ENCODE results near the gene SKA2. TPM values are rescaled to one million over a fixed set of nuclear protein-coding genes. Genes with fewer than 3 reads are reported as not detected.

The SKA2 gene
- total RNA-seq, 1 experiment from 2014 or later: 91.9 TPM

DNA sequence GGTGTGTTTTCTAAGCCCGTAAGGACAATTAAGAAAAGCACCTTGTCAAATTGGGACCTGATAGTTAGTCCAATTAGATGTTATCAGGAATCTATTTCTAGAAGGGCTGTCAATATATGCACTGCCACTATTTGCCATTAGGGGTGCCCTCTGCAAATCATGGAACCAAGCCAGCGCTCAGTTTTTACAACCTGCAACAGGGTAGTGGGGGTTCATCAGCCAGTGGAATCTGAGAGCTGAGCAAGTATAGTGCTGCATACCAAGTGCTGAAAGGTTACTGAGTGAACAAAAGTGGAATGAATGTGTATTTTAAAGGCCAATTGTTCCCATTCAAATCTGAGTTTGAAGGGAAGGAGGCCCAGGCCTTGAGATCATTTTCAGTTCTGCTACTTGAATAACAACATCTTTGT, 11.0 kb upstream of the SKA2 start:
- no peak overlapping the region for H3K23ac ChIP-seq (ENCODE audit: insufficient read length, low read depth, low read length)
- H4K8ac ChIP-seq (replicated peaks; ENCODE audit: insufficient read length, low read depth, low read length): no peak overlapping the region
- no peak overlapping the region for H4K91ac ChIP-seq (ENCODE audit: insufficient read length, low read depth, low read length)
- no peak overlapping the region for H3K9ac ChIP-seq (ENCODE audit: extremely low read depth, insufficient read length, low read length)
- no peak overlapping the region for H3K4ac ChIP-seq (ENCODE audit: low read depth, low read length)
- peak overlapping the region in 1 of 3 experiments; percentile 70; a peak in 2 of 7 replicates for H3K27ac Mint-ChIP-seq
- H3K23me2 ChIP-seq (ENCODE audit: insufficient read length, low read depth, low read length, poor library complexity, severe bottlenecking): no peaks in the 10 kb centered on the region
- H3K27ac ChIP-seq (ENCODE audit: insufficient read length, low read depth, low read length): no peak overlapping the region
- peaks cover 3% of the 10 kb centered on the region; the same call in 1 of the 2 replicates for H3K79me2 ChIP-seq (ENCODE audit: insufficient read depth, low read length)
- H3T11ph ChIP-seq (ENCODE audit: low read length): no peak overlapping the region
- no peak overlapping the region for H2AFZ ChIP-seq (ENCODE audit: low read length)
- peaks cover 5% of the 10 kb centered on the region for H3K79me1 ChIP-seq (ENCODE audit: insufficient read depth, low read depth, low read length, poor library complexity, severe bottlenecking)
- TF ChIP-seq, protein P1, sequence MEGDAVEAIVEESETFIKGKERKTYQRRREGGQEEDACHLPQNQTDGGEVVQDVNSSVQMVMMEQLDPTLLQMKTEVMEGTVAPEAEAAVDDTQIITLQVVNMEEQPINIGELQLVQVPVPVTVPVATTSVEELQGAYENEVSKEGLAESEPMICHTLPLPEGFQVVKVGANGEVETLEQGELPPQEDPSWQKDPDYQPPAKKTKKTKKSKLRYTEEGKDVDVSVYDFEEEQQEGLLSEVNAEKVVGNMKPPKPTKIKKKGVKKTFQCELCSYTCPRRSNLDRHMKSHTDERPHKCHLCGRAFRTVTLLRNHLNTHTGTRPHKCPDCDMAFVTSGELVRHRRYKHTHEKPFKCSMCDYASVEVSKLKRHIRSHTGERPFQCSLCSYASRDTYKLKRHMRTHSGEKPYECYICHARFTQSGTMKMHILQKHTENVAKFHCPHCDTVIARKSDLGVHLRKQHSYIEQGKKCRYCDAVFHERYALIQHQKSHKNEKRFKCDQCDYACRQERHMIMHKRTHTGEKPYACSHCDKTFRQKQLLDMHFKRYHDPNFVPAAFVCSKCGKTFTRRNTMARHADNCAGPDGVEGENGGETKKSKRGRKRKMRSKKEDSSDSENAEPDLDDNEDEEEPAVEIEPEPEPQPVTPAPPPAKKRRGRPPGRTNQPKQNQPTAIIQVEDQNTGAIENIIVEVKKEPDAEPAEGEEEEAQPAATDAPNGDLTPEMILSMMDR (conservative IDR thresholded peaks at IDR 0.05): peak; percentile 69
- H4K20me1 ChIP-seq (ENCODE audit: control insufficient read depth, insufficient read depth, insufficient read length): no peaks in the 10 kb centered on the region
- no peak overlapping the region for H2BK12ac ChIP-seq (ENCODE audit: insufficient read length, low read depth, low read length)
- DNase-seq: peak; percentile 69
- H3K18ac ChIP-seq (ENCODE audit: insufficient read length, low read depth, low read length): no peak overlapping the region
- no peaks in the 10 kb centered on the region for H3K9me3 Mint-ChIP-seq
- no peak overlapping the region for H2BK5ac ChIP-seq (ENCODE audit: insufficient read length, low read length)
- H3K56ac ChIP-seq (ENCODE audit: insufficient read length, low read depth, low read length): no peak overlapping the region
- peaks cover 6 to 7% of the 10 kb centered on the region in 2 experiments; a peak in 2 of 4 replicates for H3K4me1 Mint-ChIP-seq
- no peaks in the 10 kb centered on the region for H3K9me3 ChIP-seq (ENCODE audit: control insufficient read depth, low read depth, low read length)
- H2BK20ac ChIP-seq (ENCODE audit: low read depth, low read length, poor library complexity, severe bottlenecking): no peak overlapping the region
- H2BK120ac ChIP-seq (ENCODE audit: low read depth, low read length, poor library complexity, severe bottlenecking): no peak overlapping the region
- peaks cover 5 to 30% (median 18%) of the 10 kb centered on the region in 3 experiments; a peak in 6 of 7 replicates for H3K36me3 Mint-ChIP-seq (ENCODE audit: insufficient read depth in 1 of 3, low read depth in 3 of 3)
- no peaks in the 10 kb centered on the region for H3K4me1 ChIP-seq (ENCODE audit: insufficient read depth, low read length)
- no peak overlapping the region; a peak in 1 of 5 replicates for H3K4me3 Mint-ChIP-seq
- no peak overlapping the region for H4K5ac ChIP-seq (ENCODE audit: insufficient read length, low read depth, low read length)
- H3K27me3 Mint-ChIP-seq (ENCODE audit: low read depth): no peaks in the 10 kb centered on the region
- no peak overlapping the region for H3K14ac ChIP-seq (ENCODE audit: insufficient read depth, low read length)
- no peak overlapping the region for H2AK5ac ChIP-seq (ENCODE audit: insufficient read length, low read length)
- no peak overlapping the region for H3K4me2 ChIP-seq (ENCODE audit: insufficient read depth, insufficient read length, low read length)
- WGBS (ENCODE audit: extremely low coverage, insufficient read length, low lambda C conversion rate): no CpG with 5 or more reads among the region's 2 CpGs
- H3K27me3 ChIP-seq (ENCODE audit: insufficient read depth, low read length): no peaks in the 10 kb centered on the region
- H2BK15ac ChIP-seq (ENCODE audit: low read depth, low read length): no peak overlapping the region

Data from H9 (cell line).